HEK293 (cell line): ENCODE measurements around the gene AATF.
A peak's percentile ranks its signal among the peaks of the same experiment; 100 is the strongest.

Experiments
- CTCF ChIA-PET: fragments of 350-600 bp; formaldehyde crosslinking; extraction: SDS; loops from one replicate; lab custom pipeline; 2021; ENCODE audit warnings: antibody characterized with exemption; lab: Yijun Ruan, JAX
- POLR2A ChIA-PET: fragments of 300-600 bp; formaldehyde crosslinking; extraction: SDS; loops from one replicate; lab custom pipeline; 2020; ENCODE audit warnings: antibody characterized with exemption, inconsistent platforms; lab: Yijun Ruan, JAX
- H3K27ac ChIP-seq: fragments of 200-500 bp; sonication (Bioruptor generic); 2 replicates; pipeline ENCODE4 v1.5.1; 2014; ENCODE audit warnings: low read depth, low read length, control low read depth, inconsistent platforms; ENCODE audit errors: extremely low read depth
- H3K36me3 ChIP-seq, 2 experiments: fragments of 200-500 bp in 1 of 2; sonication (Bioruptor generic) in 1 of 2; 1 replicate in 1 of 2; 2 replicates in 1 of 2; pipeline ENCODE4 v1.5.1; 2014 to 2017; ENCODE audit warnings: inconsistent platforms in 2 of 2, low read length in 2 of 2; ENCODE audit not compliant: control insufficient read depth in 2 of 2, insufficient read depth in 1 of 2
- H3K4me1 ChIP-seq: fragments of 200-500 bp; sonication (Bioruptor generic); 2 replicates; pipeline ENCODE4 v1.5.1; 2014; ENCODE audit warnings: mild to moderate bottlenecking, low read length, inconsistent platforms; ENCODE audit not compliant: control insufficient read depth, insufficient read depth
- H3K4me3 ChIP-seq: 2 replicates; pipeline ENCODE4 v1.5.1; 2011; ENCODE audit warnings: low read depth, mild to moderate bottlenecking, control low read depth, low read length, moderate library complexity
- H3K9me3 ChIP-seq: fragments of 200-500 bp; sonication (Bioruptor generic); 2 replicates; pipeline ENCODE4 v1.5.1; 2014; ENCODE audit warnings: low read depth, low read length, inconsistent platforms; ENCODE audit not compliant: control insufficient read depth, insufficient read depth
- EGR2 ChIP-seq: fragments of 450-650 bp; formaldehyde crosslinking; IDR thresholded peaks from 2 replicates; pipeline ENCODE4 v1.5.1; 2016; ENCODE audit warnings: low read depth, missing biosample characterization, missing genetic modification characterization
- GLI4 ChIP-seq: fragments of 450-650 bp; formaldehyde crosslinking; IDR thresholded peaks from 2 replicates; pipeline ENCODE4 v1.5.1; 2016; ENCODE audit warnings: missing biosample characterization, missing genetic modification characterization
- HOXC10 ChIP-seq: sonication (generic); formaldehyde crosslinking; IDR thresholded peaks from 2 replicates; pipeline ENCODE4 v1.8.1; 2023; ENCODE audit warnings: mild to moderate bottlenecking, missing genetic modification reagents
- PRDM1 ChIP-seq: fragments of 450-650 bp; formaldehyde crosslinking; IDR thresholded peaks from 2 replicates; pipeline ENCODE4; 2016; ENCODE audit warnings: missing biosample characterization, missing genetic modification characterization
- TCF7L2 ChIP-seq: IDR thresholded peaks from 2 replicates; pipeline ENCODE4 v1.6.1; 2011; ENCODE audit warnings: low read depth, mild to moderate bottlenecking, inconsistent platforms, low read length, moderate library complexity, borderline replicate concordance
- ZBTB20 ChIP-seq: fragments of 450-650 bp; formaldehyde crosslinking; IDR thresholded peaks from 2 replicates; pipeline ENCODE4 v1.5.1; 2016; ENCODE audit warnings: missing biosample characterization, missing genetic modification characterization
- ZIC2 ChIP-seq: fragments of 450-650 bp; formaldehyde crosslinking; IDR thresholded peaks from 2 replicates; pipeline ENCODE4 v1.5.1; 2016; ENCODE audit warnings: missing biosample characterization, missing genetic modification characterization
- ZNF10 ChIP-seq: fragments of 450-650 bp; formaldehyde crosslinking; IDR thresholded peaks from 2 replicates; pipeline ENCODE4 v1.5.1; 2017; ENCODE audit warnings: missing biosample characterization, missing genetic modification characterization
- ZNF112 ChIP-seq: fragments of 450-650 bp; formaldehyde crosslinking; IDR thresholded peaks from 2 replicates; pipeline ENCODE4 v1.5.0; 2017; ENCODE audit warnings: missing biosample characterization, missing genetic modification characterization
- ZNF146 ChIP-seq: fragments of 450-650 bp; formaldehyde crosslinking; IDR thresholded peaks from 2 replicates; pipeline ENCODE4 v1.5.1; 2016; ENCODE audit warnings: missing biosample characterization, missing genetic modification characterization
- ZNF239 ChIP-seq: fragments of 450-650 bp; formaldehyde crosslinking; IDR thresholded peaks from 2 replicates; pipeline ENCODE4 v1.5.1; 2016; ENCODE audit warnings: missing biosample characterization, missing genetic modification characterization
- ZNF473 ChIP-seq: fragments of 450-650 bp; formaldehyde crosslinking; IDR thresholded peaks from 2 replicates; pipeline ENCODE4 v1.5.1; 2017; ENCODE audit warnings: missing biosample characterization, missing genetic modification characterization
- ZNF501 ChIP-seq: fragments of 450-650 bp; formaldehyde crosslinking; IDR thresholded peaks from 2 replicates; pipeline ENCODE4 v1.5.1; 2016; ENCODE audit warnings: missing biosample characterization, missing genetic modification characterization
- ZNF514 ChIP-seq: fragments of 450-650 bp; formaldehyde crosslinking; IDR thresholded peaks from 2 replicates; pipeline ENCODE4 v1.5.1; 2016; ENCODE audit warnings: missing biosample characterization, missing genetic modification characterization
- ZNF558 ChIP-seq: fragments of 450-650 bp; formaldehyde crosslinking; IDR thresholded peaks from 2 replicates; pipeline ENCODE4 v1.5.1; 2016; ENCODE audit warnings: missing biosample characterization, missing genetic modification characterization
- ZNF561 ChIP-seq: fragments of 450-650 bp; IDR thresholded peaks from 2 replicates; pipeline ENCODE4 v1.5.1; 2018; ENCODE audit warnings: missing biosample characterization, missing genetic modification characterization, borderline replicate concordance
- ZNF600 ChIP-seq: fragments of 450-650 bp; formaldehyde crosslinking; IDR thresholded peaks from 2 replicates; pipeline ENCODE4 v1.5.1; 2016; ENCODE audit warnings: missing biosample characterization, missing genetic modification characterization
- ZNF610 ChIP-seq: fragments of 450-650 bp; formaldehyde crosslinking; IDR thresholded peaks from 2 replicates; pipeline ENCODE4 v1.5.1; 2016; ENCODE audit warnings: missing biosample characterization, missing genetic modification characterization, borderline replicate concordance
- ZNF621 ChIP-seq: fragments of 450-650 bp; formaldehyde crosslinking; IDR thresholded peaks from 2 replicates; pipeline ENCODE4 v1.5.1; 2017; ENCODE audit warnings: missing biosample characterization, missing genetic modification characterization
- ZNF747 ChIP-seq: fragments of 450-650 bp; formaldehyde crosslinking; IDR thresholded peaks from 2 replicates; pipeline ENCODE4 v1.5.1; 2016; ENCODE audit warnings: missing biosample characterization, missing genetic modification characterization
- ZNF768 ChIP-seq: fragments of 450-650 bp; formaldehyde crosslinking; IDR thresholded peaks from 2 replicates; pipeline ENCODE4 v1.5.1; 2018; ENCODE audit warnings: missing biosample characterization, mild to moderate bottlenecking, missing genetic modification characterization
- ZNF777 ChIP-seq: fragments of 450-650 bp; formaldehyde crosslinking; IDR thresholded peaks from 2 replicates; pipeline ENCODE4 v1.5.1; 2017; ENCODE audit warnings: missing biosample characterization, missing genetic modification characterization, borderline replicate concordance
- TF ChIP-seq, protein P1 (sequence below): fragments of 450-650 bp; IDR thresholded peaks from 2 replicates; pipeline ENCODE4 v1.5.1; 2018; ENCODE audit warnings: missing biosample characterization, mild to moderate bottlenecking, missing genetic modification characterization
- TF ChIP-seq, protein P2 (sequence below): fragments of 450-650 bp; IDR thresholded peaks from 2 replicates; pipeline ENCODE4 v1.5.1; 2018; ENCODE audit warnings: missing biosample characterization, missing genetic modification characterization
- TF ChIP-seq, protein P3 (sequence below): fragments of 450-650 bp; formaldehyde crosslinking; conservative IDR thresholded peaks from 2 replicates; pipeline ENCODE4 v1.5.1; 2016; ENCODE audit warnings: low read depth, missing biosample characterization, missing genetic modification characterization
- TF ChIP-seq, protein P4 (sequence below): fragments of 450-650 bp; formaldehyde crosslinking; IDR thresholded peaks from 2 replicates; pipeline ENCODE4 v1.5.1; 2016; ENCODE audit warnings: missing biosample characterization, missing genetic modification characterization

Gene AATF

DNA sequence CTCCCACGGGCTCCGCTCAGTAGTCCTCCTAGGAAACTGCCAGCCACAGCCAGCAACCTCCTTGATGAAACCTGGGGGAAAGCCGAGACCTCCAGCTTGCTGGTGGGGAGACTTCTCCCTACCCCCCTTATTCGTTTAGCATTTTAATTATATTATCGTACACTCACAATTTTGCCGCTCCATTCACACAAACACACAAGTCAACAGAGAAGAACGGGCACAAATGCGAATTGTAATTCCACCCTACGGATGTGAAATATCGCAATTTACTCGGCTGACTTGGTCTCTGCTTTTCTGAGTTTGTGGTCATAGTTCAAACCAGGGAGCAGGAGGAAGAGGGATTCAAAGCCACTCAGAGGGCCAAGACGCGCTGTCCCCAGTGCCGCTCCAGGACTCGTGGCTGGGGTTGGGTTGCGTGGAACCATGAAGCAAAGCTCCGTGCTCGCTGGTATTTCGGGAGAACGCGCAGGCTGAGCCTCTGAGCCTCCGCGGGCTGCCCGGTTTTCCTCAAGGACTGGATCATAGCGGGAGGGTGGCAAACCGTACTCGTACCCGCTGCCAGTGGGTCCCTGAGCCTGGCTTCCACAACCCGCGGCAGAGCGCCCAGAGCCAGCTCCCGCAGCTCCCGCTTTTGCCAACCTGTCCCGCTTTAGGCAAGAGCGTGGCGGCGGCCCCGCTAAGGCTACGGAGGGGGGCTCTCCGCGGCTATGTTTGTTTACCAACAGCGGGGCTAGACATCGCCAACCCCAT, 9.5 kb upstream of the AATF start:
- Histone ChIP-seq H3K4me1 (peaks cover 3% of the 10 kb centered on the region; the same call in 1 of the 2 replicates), H3K4me3 (peak overlapping the region; percentile 69), H3K9me3 (no peaks in the 10 kb centered on the region), H3K36me3 (peaks cover 0 to 34% of the 10 kb centered on the region in 2 experiments; a peak in 1 of 3 replicates)
- CTCF ChIA-PET: interaction anchor here (0.6 to 3.7 kb wide), 3 partner anchors 107 to 670 kb away, joined by 4 to 18 read pairs (median 4); partner anchors contain the start of gene SYNRG
- POLR2A ChIA-PET: interaction anchor here (0.6 to 6.6 kb wide), 6 partner anchors 10 to 81 kb away, joined by 3 to 92 read pairs (median 21); partner anchors contain the start of gene AATF
- TF ChIP-seq ZNF473 (tag by site-specific recombination) (no peak), ZNF561 (tag by site-specific recombination) (no peak), ZNF610 (tag by site-specific recombination) (no peak), PRDM1 (tag by site-specific recombination) (no peak), ZNF239 (no peak), ZNF558 (tag by site-specific recombination) (no peak), ZNF501 (tag by site-specific recombination) (no peak), ZNF777 (no peak), ZBTB20 (tag by site-specific recombination) (no peak), ZNF600 (no peak), ZNF768 (no peak), EGR2 (tag by site-specific recombination) (no peak), GLI4 (no peak), TCF7L2 (no peak), ZIC2 (no peak)
- TF ChIP-seq, protein P1, sequence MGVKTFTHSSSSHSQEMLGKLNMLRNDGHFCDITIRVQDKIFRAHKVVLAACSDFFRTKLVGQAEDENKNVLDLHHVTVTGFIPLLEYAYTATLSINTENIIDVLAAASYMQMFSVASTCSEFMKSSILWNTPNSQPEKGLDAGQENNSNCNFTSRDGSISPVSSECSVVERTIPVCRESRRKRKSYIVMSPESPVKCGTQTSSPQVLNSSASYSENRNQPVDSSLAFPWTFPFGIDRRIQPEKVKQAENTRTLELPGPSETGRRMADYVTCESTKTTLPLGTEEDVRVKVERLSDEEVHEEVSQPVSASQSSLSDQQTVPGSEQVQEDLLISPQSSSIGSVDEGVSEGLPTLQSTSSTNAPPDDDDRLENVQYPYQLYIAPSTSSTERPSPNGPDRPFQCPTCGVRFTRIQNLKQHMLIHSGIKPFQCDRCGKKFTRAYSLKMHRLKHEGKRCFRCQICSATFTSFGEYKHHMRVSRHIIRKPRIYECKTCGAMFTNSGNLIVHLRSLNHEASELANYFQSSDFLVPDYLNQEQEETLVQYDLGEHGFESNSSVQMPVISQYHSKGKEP (tag by site-specific recombination): no peak
- TF ChIP-seq, protein P2, sequence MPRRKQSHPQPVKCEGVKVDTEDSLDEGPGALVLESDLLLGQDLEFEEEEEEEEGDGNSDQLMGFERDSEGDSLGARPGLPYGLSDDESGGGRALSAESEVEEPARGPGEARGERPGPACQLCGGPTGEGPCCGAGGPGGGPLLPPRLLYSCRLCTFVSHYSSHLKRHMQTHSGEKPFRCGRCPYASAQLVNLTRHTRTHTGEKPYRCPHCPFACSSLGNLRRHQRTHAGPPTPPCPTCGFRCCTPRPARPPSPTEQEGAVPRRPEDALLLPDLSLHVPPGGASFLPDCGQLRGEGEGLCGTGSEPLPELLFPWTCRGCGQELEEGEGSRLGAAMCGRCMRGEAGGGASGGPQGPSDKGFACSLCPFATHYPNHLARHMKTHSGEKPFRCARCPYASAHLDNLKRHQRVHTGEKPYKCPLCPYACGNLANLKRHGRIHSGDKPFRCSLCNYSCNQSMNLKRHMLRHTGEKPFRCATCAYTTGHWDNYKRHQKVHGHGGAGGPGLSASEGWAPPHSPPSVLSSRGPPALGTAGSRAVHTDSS (tag by site-specific recombination): no peak
- TF ChIP-seq, all 188 proteins: peak for 0
- H3K27ac ChIP-seq: peak overlapping the region; percentile 73; the same call in 1 of the 2 replicates

DNA sequence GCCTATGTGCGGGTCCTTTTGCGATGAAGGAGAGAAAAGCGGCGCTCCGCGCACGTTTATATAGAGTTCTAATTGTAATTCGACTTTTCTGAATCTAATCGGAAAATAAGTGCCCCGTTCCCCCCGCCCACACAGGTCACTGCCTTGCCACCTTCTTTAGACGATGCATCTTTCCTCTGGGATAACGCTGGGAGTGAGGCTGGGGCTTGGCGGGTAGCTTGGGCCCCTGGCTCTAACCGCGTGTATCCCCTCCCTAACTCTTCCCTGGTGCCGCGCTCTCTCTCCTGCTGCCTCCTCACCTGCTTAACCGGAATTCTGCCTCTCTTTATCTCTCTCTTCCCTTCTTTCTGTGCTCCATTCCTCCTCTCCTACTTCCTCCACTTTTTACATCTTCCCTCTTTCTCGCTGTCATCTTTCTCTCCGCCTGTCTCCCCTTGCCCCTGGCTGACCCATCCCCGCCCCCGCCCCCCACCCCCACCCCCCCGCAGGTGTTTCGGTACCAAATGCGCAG, 8.9 kb upstream of the AATF start:
- H3K27ac ChIP-seq: no peak overlapping the region
- CTCF ChIA-PET: interaction anchor here (3.7 kb wide), 1 partner anchor 107 kb away, joined by 18 read pairs; no protein-coding TSS in a partner anchor
- no peaks in the 10 kb centered on the region for H3K9me3 ChIP-seq
- POLR2A ChIA-PET: interaction anchor here (4.9 to 6.6 kb wide), 2 partner anchors 9 to 38 kb away, joined by 33 to 92 read pairs; partner anchors contain the start of gene AATF
- peaks cover 0 to 34% of the 10 kb centered on the region in 2 experiments; a peak in 1 of 3 replicates for H3K36me3 ChIP-seq
- H3K4me1 ChIP-seq: peaks cover 3% of the 10 kb centered on the region; the same call in 1 of the 2 replicates
- TF ChIP-seq ZNF747 (tag by site-specific recombination) (no peak), HOXC10 (CRISPR knock-in tag) (no peak), ZNF146 (tag by site-specific recombination) (no peak), ZNF621 (no peak), ZNF112 (no peak), ZNF10 (no peak), ZNF514 (tag by site-specific recombination) (no peak)
- TF ChIP-seq, protein P3, sequence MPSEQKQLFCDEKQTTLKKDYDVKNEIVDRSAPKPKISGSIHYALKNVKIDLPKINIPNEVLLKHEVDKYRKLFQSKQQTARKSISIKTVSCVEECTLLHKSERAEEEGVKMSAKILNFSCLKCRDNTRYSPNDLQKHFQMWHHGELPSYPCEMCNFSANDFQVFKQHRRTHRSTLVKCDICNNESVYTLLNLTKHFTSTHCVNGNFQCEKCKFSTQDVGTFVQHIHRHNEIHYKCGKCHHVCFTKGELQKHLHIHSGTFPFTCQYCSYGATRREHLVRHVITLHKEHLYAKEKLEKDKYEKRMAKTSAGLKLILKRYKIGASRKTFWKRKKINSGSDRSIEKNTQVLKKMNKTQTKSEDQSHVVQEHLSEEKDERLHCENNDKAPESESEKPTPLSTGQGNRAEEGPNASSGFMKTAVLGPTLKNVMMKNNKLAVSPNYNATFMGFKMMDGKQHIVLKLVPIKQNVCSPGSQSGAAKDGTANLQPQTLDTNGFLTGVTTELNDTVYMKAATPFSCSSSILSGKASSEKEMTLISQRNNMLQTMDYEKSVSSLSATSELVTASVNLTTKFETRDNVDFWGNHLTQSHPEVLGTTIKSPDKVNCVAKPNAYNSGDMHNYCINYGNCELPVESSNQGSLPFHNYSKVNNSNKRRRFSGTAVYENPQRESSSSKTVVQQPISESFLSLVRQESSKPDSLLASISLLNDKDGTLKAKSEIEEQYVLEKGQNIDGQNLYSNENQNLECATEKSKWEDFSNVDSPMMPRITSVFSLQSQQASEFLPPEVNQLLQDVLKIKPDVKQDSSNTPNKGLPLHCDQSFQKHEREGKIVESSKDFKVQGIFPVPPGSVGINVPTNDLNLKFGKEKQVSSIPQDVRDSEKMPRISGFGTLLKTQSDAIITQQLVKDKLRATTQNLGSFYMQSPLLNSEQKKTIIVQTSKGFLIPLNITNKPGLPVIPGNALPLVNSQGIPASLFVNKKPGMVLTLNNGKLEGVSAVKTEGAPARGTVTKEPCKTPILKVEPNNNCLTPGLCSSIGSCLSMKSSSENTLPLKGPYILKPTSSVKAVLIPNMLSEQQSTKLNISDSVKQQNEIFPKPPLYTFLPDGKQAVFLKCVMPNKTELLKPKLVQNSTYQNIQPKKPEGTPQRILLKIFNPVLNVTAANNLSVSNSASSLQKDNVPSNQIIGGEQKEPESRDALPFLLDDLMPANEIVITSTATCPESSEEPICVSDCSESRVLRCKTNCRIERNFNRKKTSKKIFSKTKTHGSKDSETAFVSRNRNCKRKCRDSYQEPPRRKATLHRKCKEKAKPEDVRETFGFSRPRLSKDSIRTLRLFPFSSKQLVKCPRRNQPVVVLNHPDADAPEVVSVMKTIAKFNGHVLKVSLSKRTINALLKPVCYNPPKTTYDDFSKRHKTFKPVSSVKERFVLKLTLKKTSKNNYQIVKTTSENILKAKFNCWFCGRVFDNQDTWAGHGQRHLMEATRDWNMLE (tag by site-specific recombination): no peak
- TF ChIP-seq, protein P4, sequence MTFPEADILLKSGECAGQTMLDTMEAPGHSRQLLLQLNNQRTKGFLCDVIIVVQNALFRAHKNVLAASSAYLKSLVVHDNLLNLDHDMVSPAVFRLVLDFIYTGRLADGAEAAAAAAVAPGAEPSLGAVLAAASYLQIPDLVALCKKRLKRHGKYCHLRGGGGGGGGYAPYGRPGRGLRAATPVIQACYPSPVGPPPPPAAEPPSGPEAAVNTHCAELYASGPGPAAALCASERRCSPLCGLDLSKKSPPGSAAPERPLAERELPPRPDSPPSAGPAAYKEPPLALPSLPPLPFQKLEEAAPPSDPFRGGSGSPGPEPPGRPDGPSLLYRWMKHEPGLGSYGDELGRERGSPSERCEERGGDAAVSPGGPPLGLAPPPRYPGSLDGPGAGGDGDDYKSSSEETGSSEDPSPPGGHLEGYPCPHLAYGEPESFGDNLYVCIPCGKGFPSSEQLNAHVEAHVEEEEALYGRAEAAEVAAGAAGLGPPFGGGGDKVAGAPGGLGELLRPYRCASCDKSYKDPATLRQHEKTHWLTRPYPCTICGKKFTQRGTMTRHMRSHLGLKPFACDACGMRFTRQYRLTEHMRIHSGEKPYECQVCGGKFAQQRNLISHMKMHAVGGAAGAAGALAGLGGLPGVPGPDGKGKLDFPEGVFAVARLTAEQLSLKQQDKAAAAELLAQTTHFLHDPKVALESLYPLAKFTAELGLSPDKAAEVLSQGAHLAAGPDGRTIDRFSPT (tag by site-specific recombination): no peak
- peak overlapping the region; percentile 69 for H3K4me3 ChIP-seq
